Activated CD8-positive, alpha-beta memory T cell treated with anti-CD3 and anti-CD28 coated beads, Interleukin-2, amount 10 ng/mL, durations not matched to agents 7 days and 5 days (primary cell): ENCODE results near the gene PDE6C. TPM values are rescaled to one million over a fixed set of nuclear protein-coding genes. Genes with fewer than 3 reads are reported as not detected.

ENCODE experiments used
- ATAC-seq: fragments of 150-1000 bp; cut with Tn5 transposase; one replicate; pipeline ENCODE4 v1.10.0; 2021; ENCODE audit warnings: moderate library complexity
- CTCF ChIA-PET: fragments of 350-600 bp; sonication (Branson Sonifier 250); formaldehyde crosslinking; loops from one replicate; lab custom pipeline; 2021; ENCODE audit warnings: antibody characterized with exemption; lab: Charles Lee
- DNase-seq: peaks from one replicate; pipeline ENCODE4 v3.0.0-alpha.2; 2020
- H3K27ac Mint-ChIP-seq: one replicate; pipeline ENCODE4 v1.8.0; 2021; ENCODE audit warnings: mild to moderate bottlenecking, mixed read lengths
- H3K27me3 Mint-ChIP-seq: one replicate; pipeline ENCODE4 v1.8.0; 2021; ENCODE audit warnings: mixed read lengths
- H3K36me3 Mint-ChIP-seq: one replicate; pipeline ENCODE4 v1.8.0; 2021; ENCODE audit warnings: mild to moderate bottlenecking, mixed read lengths
- H3K4me1 Mint-ChIP-seq: one replicate; pipeline ENCODE4 v1.8.0; 2021; ENCODE audit warnings: mixed read lengths
- H3K4me3 Mint-ChIP-seq: one replicate; pipeline ENCODE4 v1.8.0; 2021; ENCODE audit warnings: mild to moderate bottlenecking, moderate library complexity, mixed read lengths
- H3K9me3 Mint-ChIP-seq: one replicate; pipeline ENCODE4 v1.8.0; 2022; ENCODE audit warnings: low read depth, mixed read lengths
- total RNA-seq, 2 experiments: library from RNA; stranded (reverse); gene quantifications; one replicate each; pipeline ENCODE4 v1.2.3, GENCODE V29; 2021

PDE6C gene
- total RNA-seq, 2 experiments from 2014 or later = not detected

GRCh38 chr10:93622942-93623341, 10.6 kb downstream of the PDE6C start:
- DNase-seq (no peak), ATAC-seq (no peak)
- CTCF ChIA-PET = no interaction called here
- Mint-ChIP-seq H3K4me1 (no peaks in the 10 kb centered on the region), H3K27me3 (peaks cover 23% of the 10 kb centered on the region), H3K36me3 (no peaks in the 10 kb centered on the region), H3K27ac (no peak overlapping the region), H3K9me3 (no peaks in the 10 kb centered on the region), H3K4me3 (no peak overlapping the region)

GRCh38 chr10:93628858-93629257, 16.5 kb downstream of the PDE6C start:
- Mint-ChIP-seq H3K27me3 (peaks cover 14% of the 10 kb centered on the region), H3K9me3 (no peaks in the 10 kb centered on the region), H3K4me3 (no peak overlapping the region), H3K27ac (no peak overlapping the region), H3K36me3 (no peaks in the 10 kb centered on the region), H3K4me1 (no peaks in the 10 kb centered on the region)
- CTCF ChIA-PET = no interaction called here
- DNase-seq (no peak), ATAC-seq (no peak)

GRCh38 chr10:93629647-93630305, 17.4 kb downstream of the PDE6C start:
- Mint-ChIP-seq H3K4me1 (no peaks in the 10 kb centered on the region), H3K36me3 (no peaks in the 10 kb centered on the region), H3K27ac (no peak overlapping the region), H3K9me3 (no peaks in the 10 kb centered on the region), H3K27me3 (peaks cover 11% of the 10 kb centered on the region), H3K4me3 (no peak overlapping the region)
- CTCF ChIA-PET = no interaction called here
- no peak for DNase-seq
- ATAC-seq = no peak

- no peak overlapping the region for H3K27ac Mint-ChIP-seq
- CTCF ChIA-PET = no interaction called here
- DNase-seq = no peak
- H3K27me3 Mint-ChIP-seq = peaks cover 11% of the 10 kb centered on the region
- no peak overlapping the region for H3K4me3 Mint-ChIP-seq
- H3K9me3 Mint-ChIP-seq = no peaks in the 10 kb centered on the region
- H3K4me1 Mint-ChIP-seq = no peaks in the 10 kb centered on the region
- ATAC-seq = no peak
- no peaks in the 10 kb centered on the region for H3K36me3 Mint-ChIP-seq
These were observed 18.6 kb downstream of the PDE6C start for GRCh38 chr10:93630625-93631557.

GRCh38 chr10:93639791-93640190, 27.5 kb downstream of the PDE6C start:
- H3K4me3 Mint-ChIP-seq = no peak overlapping the region
- no peaks in the 10 kb centered on the region for H3K9me3 Mint-ChIP-seq
- H3K27ac Mint-ChIP-seq = no peak overlapping the region
- ATAC-seq (no peak), DNase-seq (no peak)
- CTCF ChIA-PET = interaction anchor here (0.7 kb wide), 1 partner anchor 86 kb away, joined by 3 read pairs; no protein-coding TSS in a partner anchor
- no peaks in the 10 kb centered on the region for H3K36me3 Mint-ChIP-seq
- peaks cover 17% of the 10 kb centered on the region for H3K27me3 Mint-ChIP-seq
- H3K4me1 Mint-ChIP-seq = no peaks in the 10 kb centered on the region

- H3K9me3 Mint-ChIP-seq = no peaks in the 10 kb centered on the region
- H3K27me3 Mint-ChIP-seq = peaks cover 10% of the 10 kb centered on the region
- H3K4me3 Mint-ChIP-seq = no peak overlapping the region
- CTCF ChIA-PET = no interaction called here
- no peaks in the 10 kb centered on the region for H3K36me3 Mint-ChIP-seq
- DNase-seq (no peak), ATAC-seq (no peak)
- no peak overlapping the region for H3K27ac Mint-ChIP-seq
- no peaks in the 10 kb centered on the region for H3K4me1 Mint-ChIP-seq
These were observed 40.5 kb downstream of the PDE6C start for GRCh38 chr10:93652857-93653256.

- no peaks in the 10 kb centered on the region for H3K36me3 Mint-ChIP-seq
- H3K4me3 Mint-ChIP-seq = no peak overlapping the region
- CTCF ChIA-PET = interaction anchor here (1.2 kb wide), 1 partner anchor 61 kb away, joined by 3 read pairs; no protein-coding TSS in a partner anchor
- no peak for DNase-seq
- H3K27ac Mint-ChIP-seq = no peak overlapping the region
- H3K9me3 Mint-ChIP-seq = no peaks in the 10 kb centered on the region
- no peak for ATAC-seq
- peaks cover 5% of the 10 kb centered on the region for H3K27me3 Mint-ChIP-seq
- no peaks in the 10 kb centered on the region for H3K4me1 Mint-ChIP-seq
These were observed 41.9 kb downstream of the PDE6C start for GRCh38 chr10:93654201-93654600.

- Mint-ChIP-seq H3K27ac (no peak overlapping the region), H3K36me3 (peaks cover 4% of the 10 kb centered on the region), H3K9me3 (no peaks in the 10 kb centered on the region), H3K4me3 (no peak overlapping the region), H3K27me3 (peaks cover 4% of the 10 kb centered on the region), H3K4me1 (no peaks in the 10 kb centered on the region)
- CTCF ChIA-PET = no interaction called here
- DNase-seq (no peak), ATAC-seq (no peak)
These were observed 43.8 kb downstream of the PDE6C start for GRCh38 chr10:93656155-93656554.

GRCh38 chr10:93657757-93658156, 45.4 kb downstream of the PDE6C start:
- DNase-seq (no peak), ATAC-seq (no peak)
- Mint-ChIP-seq H3K36me3 (peaks cover 5% of the 10 kb centered on the region), H3K9me3 (no peaks in the 10 kb centered on the region), H3K27ac (no peak overlapping the region), H3K4me1 (no peaks in the 10 kb centered on the region), H3K4me3 (no peak overlapping the region), H3K27me3 (no peaks in the 10 kb centered on the region)
- CTCF ChIA-PET = interaction anchor here (0.7 kb wide), 1 partner anchor 639 kb away, joined by 6 read pairs; no protein-coding TSS in a partner anchor

GRCh38 chr10:93666030-93666429, 53.7 kb downstream of the PDE6C start:
- CTCF ChIA-PET = no interaction called here
- Mint-ChIP-seq H3K4me3 (no peak overlapping the region), H3K4me1 (no peaks in the 10 kb centered on the region), H3K9me3 (no peaks in the 10 kb centered on the region), H3K36me3 (peaks cover 9% of the 10 kb centered on the region), H3K27me3 (no peaks in the 10 kb centered on the region), H3K27ac (no peak overlapping the region)
- no peak for DNase-seq
- no peak for ATAC-seq

- Mint-ChIP-seq H3K27ac (no peak overlapping the region), H3K27me3 (no peaks in the 10 kb centered on the region), H3K4me1 (no peaks in the 10 kb centered on the region), H3K36me3 (peaks cover 8% of the 10 kb centered on the region), H3K9me3 (no peaks in the 10 kb centered on the region), H3K4me3 (no peak overlapping the region)
- CTCF ChIA-PET = no interaction called here
- ATAC-seq = no peak
- DNase-seq = no peak
These were observed 55.5 kb downstream of the PDE6C start for GRCh38 chr10:93667795-93668194.

GRCh38 chr10:93670372-93670771, 58.0 kb downstream of the PDE6C start:
- Mint-ChIP-seq H3K4me1 (no peaks in the 10 kb centered on the region), H3K9me3 (no peaks in the 10 kb centered on the region), H3K27me3 (no peaks in the 10 kb centered on the region), H3K36me3 (peaks cover 16% of the 10 kb centered on the region), H3K4me3 (no peak overlapping the region), H3K27ac (no peak overlapping the region)
- DNase-seq = no peak
- ATAC-seq = no peak
- CTCF ChIA-PET = no interaction called here

- DNase-seq (no peak), ATAC-seq (no peak)
- no peak overlapping the region for H3K27ac Mint-ChIP-seq
- CTCF ChIA-PET = no interaction called here
- no peaks in the 10 kb centered on the region for H3K4me1 Mint-ChIP-seq
- no peaks in the 10 kb centered on the region for H3K9me3 Mint-ChIP-seq
- no peaks in the 10 kb centered on the region for H3K27me3 Mint-ChIP-seq
- no peak overlapping the region for H3K4me3 Mint-ChIP-seq
- H3K36me3 Mint-ChIP-seq = peaks cover 16% of the 10 kb centered on the region
These were observed 58.7 kb downstream of the PDE6C start for GRCh38 chr10:93671042-93671441.
